Brain microvascular endothelial cell (primary cell): Measurements from ENCODE around the gene TMEM231.

Experiments
- DNase-seq: peaks from one replicate; pipeline ENCODE4 v3.0.0-alpha.2; 2020
- H3K27ac ChIP-seq: fragments of 250-450 bp; sonication (Bioruptor Pico); 2 replicates; pipeline ENCODE4 v1.5.1; 2020; ENCODE audit warnings: mild to moderate bottlenecking, moderate library complexity
- H3K27me3 ChIP-seq: fragments of 250-450 bp; sonication (Bioruptor Pico); replicated peaks from 2 replicates; pipeline ENCODE4 v1.5.1; 2020; ENCODE audit warnings: mild to moderate bottlenecking
- H3K36me3 ChIP-seq: fragments of 250-450 bp; sonication (Bioruptor Pico); replicated peaks from 2 replicates; pipeline ENCODE4 v1.5.1; 2020; ENCODE audit warnings: mild to moderate bottlenecking
- H3K4me3 ChIP-seq: 2 replicates; pipeline ENCODE4 v1.5.1; 2011; ENCODE audit warnings: low read depth, mild to moderate bottlenecking, control low read depth, low read length, moderate library complexity
- CTCF ChIP-seq: IDR thresholded peaks from 2 replicates; pipeline ENCODE4 v1.5.1; 2011; ENCODE audit warnings: low read depth, mild to moderate bottlenecking, moderate library complexity, low read length, control low read depth, inconsistent platforms; ENCODE audit errors: missing control alignments
- in situ Hi-C: cut with HindIII; loops from 2 replicates; pipeline ENCODE4 v1.10.0; 2017; ENCODE audit warnings: low sequenced_read_pairs, low pct_ligation_motif_present

Gene TMEM231

GRCh38 chr16:75535211-75535843, 20.7 kb downstream of the TMEM231 start:
- no peak for TF ChIP-seq CTCF
- in situ Hi-C loops: no loop called here
- Histone ChIP-seq H3K4me3 (no peak overlapping the region), H3K36me3 (no peaks in the 10 kb centered on the region), H3K27ac (no peak overlapping the region), H3K27me3 (peaks cover 1% of the 10 kb centered on the region)
- no peak for DNase-seq

GRCh38 chr16:75534560-75535205, 21.4 kb downstream of the TMEM231 start:
- DNase-seq: no peak
- Histone ChIP-seq H3K36me3 (no peaks in the 10 kb centered on the region), H3K4me3 (no peak overlapping the region), H3K27ac (no peak overlapping the region), H3K27me3 (peaks cover 1% of the 10 kb centered on the region)
- no peak for TF ChIP-seq CTCF
- in situ Hi-C loops: no loop called here

- no peak for DNase-seq
- no peaks in the 10 kb centered on the region for H3K36me3 ChIP-seq
- peaks cover 1% of the 10 kb centered on the region for H3K27me3 ChIP-seq
- H3K4me3 ChIP-seq: no peak overlapping the region
- in situ Hi-C loops: no loop called here
- no peak for TF ChIP-seq CTCF
- H3K27ac ChIP-seq: no peak overlapping the region
Observed at GRCh38 chr16:75532791-75533190, 23.3 kb downstream of the TMEM231 start.

GRCh38 chr16:75532142-75532765, 23.8 kb downstream of the TMEM231 start:
- no peaks in the 10 kb centered on the region for H3K36me3 ChIP-seq
- in situ Hi-C loops: no loop called here
- H3K27ac ChIP-seq: no peak overlapping the region
- no peak overlapping the region for H3K4me3 ChIP-seq
- no peak for DNase-seq
- peaks cover 1% of the 10 kb centered on the region for H3K27me3 ChIP-seq
- TF ChIP-seq CTCF: no peak

- TF ChIP-seq CTCF: no peak
- Histone ChIP-seq H3K27ac (no peak overlapping the region), H3K27me3 (no peaks in the 10 kb centered on the region), H3K4me3 (no peak overlapping the region), H3K36me3 (no peaks in the 10 kb centered on the region)
- DNase-seq: no peak
- in situ Hi-C loops: no loop called here
Observed at GRCh38 chr16:75529959-75530358, 26.1 kb downstream of the TMEM231 start.
